ENCODE measurements around the gene ABCD2.
"Not testable (repeated sequence)": the region's sequence is repeated elsewhere in the genome, so short reads cannot be mapped to it uniquely, and the experiment has no call there.

ABCD2 gene

GRCh38 chr12:39626033-39626814, 6.6 kb upstream of the ABCD2 start:
- no peaks in the 10 kb centered on the region for H3K4me1 ChIP-seq (ENCODE audit: control insufficient read depth, insufficient read depth, low read length)
- no peaks in the 10 kb centered on the region for H3K27me3 ChIP-seq (ENCODE audit: control insufficient read depth, insufficient read depth, low read length, poor library complexity, severe bottlenecking)
- H3K4me3 ChIP-seq (ENCODE audit: insufficient read depth, low read depth, low read length): no peak overlapping the region
- no peaks in the 10 kb centered on the region for H3K36me3 ChIP-seq (ENCODE audit: control insufficient read depth, insufficient read depth, low read length)
- no peaks in the 10 kb centered on the region for H3K9me3 ChIP-seq (ENCODE audit: control insufficient read depth, low read length)
- WGBS, 2 experiments: 93 to 96% methylated on average over 19 to 20 of the region's 20 CpGs
- no peak overlapping the region for H3K27ac ChIP-seq (ENCODE audit: insufficient read depth, low read depth, low read length, poor library complexity, severe bottlenecking)

GRCh38 chr12:39623919-39624318, 4.3 kb upstream of the ABCD2 start:
- H3K4me1 ChIP-seq (ENCODE audit: control insufficient read depth, insufficient read depth, low read length): no peaks in the 10 kb centered on the region
- WGBS, 2 experiments: 88 to 100% methylated on average over 1 of the region's 1 CpG
- H3K36me3 ChIP-seq (ENCODE audit: control insufficient read depth, insufficient read depth, low read length): no peaks in the 10 kb centered on the region
- no peak overlapping the region for H3K4me3 ChIP-seq (ENCODE audit: insufficient read depth, low read depth, low read length)
- no peaks in the 10 kb centered on the region for H3K9me3 ChIP-seq (ENCODE audit: control insufficient read depth, low read length)
- no peak overlapping the region for H3K27ac ChIP-seq (ENCODE audit: insufficient read depth, low read depth, low read length, poor library complexity, severe bottlenecking)
- peaks cover 2% of the 10 kb centered on the region for H3K27me3 ChIP-seq (ENCODE audit: control insufficient read depth, insufficient read depth, low read length, poor library complexity, severe bottlenecking)

- 92 to 96% methylated on average over 9 of the region's 10 CpGs for WGBS, 2 experiments
- H3K27ac ChIP-seq (ENCODE audit: insufficient read depth, low read depth, low read length, poor library complexity, severe bottlenecking): not testable (repeated sequence)
Observed at GRCh38 chr12:39623160-39623559, 3.6 kb upstream of the ABCD2 start.

GRCh38 chr12:39622306-39622705, 2.7 kb upstream of the ABCD2 start:
- H3K27ac ChIP-seq (ENCODE audit: insufficient read depth, low read depth, low read length, poor library complexity, severe bottlenecking): no peak overlapping the region
- 94 to 95% methylated on average over 1 of the region's 1 CpG for WGBS, 2 experiments
- H3K9me3 ChIP-seq (ENCODE audit: control insufficient read depth, low read length): no peaks in the 10 kb centered on the region
- no peak overlapping the region for H3K4me3 ChIP-seq (ENCODE audit: insufficient read depth, low read depth, low read length)
- H3K4me1 ChIP-seq (ENCODE audit: control insufficient read depth, insufficient read depth, low read length): no peaks in the 10 kb centered on the region
- peaks cover 8% of the 10 kb centered on the region for H3K27me3 ChIP-seq (ENCODE audit: control insufficient read depth, insufficient read depth, low read length, poor library complexity, severe bottlenecking)
- H3K36me3 ChIP-seq (ENCODE audit: control insufficient read depth, insufficient read depth, low read length): no peaks in the 10 kb centered on the region

More at GRCh38 chr12:39623160-39623559, 3.6 kb upstream of the ABCD2 start:
- not testable (repeated sequence) for H3K27me3 ChIP-seq (ENCODE audit: control insufficient read depth, insufficient read depth, low read length, poor library complexity, severe bottlenecking); H3K9me3 ChIP-seq (ENCODE audit: control insufficient read depth, low read length); H3K4me1 ChIP-seq (ENCODE audit: control insufficient read depth, insufficient read depth, low read length); H3K36me3 ChIP-seq (ENCODE audit: control insufficient read depth, insufficient read depth, low read length); H3K4me3 ChIP-seq (ENCODE audit: insufficient read depth, low read depth, low read length)

GRCh38 chr12:39621670-39622069, 2.1 kb upstream of the ABCD2 start:
- Histone ChIP-seq H3K9me3 (ENCODE audit: control insufficient read depth, low read length) (no peaks in the 10 kb centered on the region), H3K36me3 (ENCODE audit: control insufficient read depth, insufficient read depth, low read length) (no peaks in the 10 kb centered on the region), H3K27me3 (ENCODE audit: control insufficient read depth, insufficient read depth, low read length, poor library complexity, severe bottlenecking) (peaks cover 8% of the 10 kb centered on the region), H3K4me1 (ENCODE audit: control insufficient read depth, insufficient read depth, low read length) (no peaks in the 10 kb centered on the region), H3K4me3 (ENCODE audit: insufficient read depth, low read depth, low read length) (no peak overlapping the region), H3K27ac (ENCODE audit: insufficient read depth, low read depth, low read length, poor library complexity, severe bottlenecking) (no peak overlapping the region)

GRCh38 chr12:39620659-39621658, 1.4 kb upstream of the ABCD2 start:
- WGBS, 2 experiments: 92 to 96% methylated on average over 9 to 11 of the region's 11 CpGs
- H3K27ac ChIP-seq (ENCODE audit: insufficient read depth, low read depth, low read length, poor library complexity, severe bottlenecking): no peak overlapping the region
- no peaks in the 10 kb centered on the region for H3K36me3 ChIP-seq (ENCODE audit: control insufficient read depth, insufficient read depth, low read length)
- H3K4me1 ChIP-seq (ENCODE audit: control insufficient read depth, insufficient read depth, low read length): no peaks in the 10 kb centered on the region
- peaks cover 8% of the 10 kb centered on the region for H3K27me3 ChIP-seq (ENCODE audit: control insufficient read depth, insufficient read depth, low read length, poor library complexity, severe bottlenecking)
- H3K9me3 ChIP-seq (ENCODE audit: control insufficient read depth, low read length): no peaks in the 10 kb centered on the region
- peak overlapping the region; percentile 44 for H3K4me3 ChIP-seq (ENCODE audit: insufficient read depth, low read depth, low read length)

- Histone ChIP-seq H3K9me3 (ENCODE audit: control insufficient read depth, low read length) (no peaks in the 10 kb centered on the region), H3K4me1 (ENCODE audit: control insufficient read depth, insufficient read depth, low read length) (no peaks in the 10 kb centered on the region), H3K36me3 (ENCODE audit: control insufficient read depth, insufficient read depth, low read length) (no peaks in the 10 kb centered on the region), H3K27me3 (ENCODE audit: control insufficient read depth, insufficient read depth, low read length, poor library complexity, severe bottlenecking) (peaks cover 8% of the 10 kb centered on the region), H3K27ac (ENCODE audit: insufficient read depth, low read depth, low read length, poor library complexity, severe bottlenecking) (no peak overlapping the region), H3K4me3 (ENCODE audit: insufficient read depth, low read depth, low read length) (peak overlapping the region; percentile 44)
- 51 to 53% methylated on average over 10 of the region's 10 CpGs for WGBS, 2 experiments
Observed at GRCh38 chr12:39619316-39619659, 315 bp downstream of the ABCD2 start.

GRCh38 chr12:39618701-39619100, 902 bp downstream of the ABCD2 start:
- Histone ChIP-seq H3K27ac (ENCODE audit: insufficient read depth, low read depth, low read length, poor library complexity, severe bottlenecking) (no peak overlapping the region), H3K27me3 (ENCODE audit: control insufficient read depth, insufficient read depth, low read length, poor library complexity, severe bottlenecking) (peaks cover 8% of the 10 kb centered on the region), H3K36me3 (ENCODE audit: control insufficient read depth, insufficient read depth, low read length) (no peaks in the 10 kb centered on the region), H3K9me3 (ENCODE audit: control insufficient read depth, low read length) (no peaks in the 10 kb centered on the region), H3K4me3 (ENCODE audit: insufficient read depth, low read depth, low read length) (no peak overlapping the region), H3K4me1 (ENCODE audit: control insufficient read depth, insufficient read depth, low read length) (no peaks in the 10 kb centered on the region)
- WGBS, 2 experiments: 98 to 99% methylated on average over 5 of the region's 5 CpGs

- no peaks in the 10 kb centered on the region for H3K9me3 ChIP-seq (ENCODE audit: control insufficient read depth, low read length)
- H3K27ac ChIP-seq (ENCODE audit: insufficient read depth, low read depth, low read length, poor library complexity, severe bottlenecking): no peak overlapping the region
- 100% methylated on average over 1 of the region's 1 CpG; no CpG with 5 or more reads in 1 of the 2 experiments for WGBS, 2 experiments
- no peak overlapping the region for H3K4me3 ChIP-seq (ENCODE audit: insufficient read depth, low read depth, low read length)
- H3K27me3 ChIP-seq (ENCODE audit: control insufficient read depth, insufficient read depth, low read length, poor library complexity, severe bottlenecking): peaks cover 8% of the 10 kb centered on the region
- no peaks in the 10 kb centered on the region for H3K36me3 ChIP-seq (ENCODE audit: control insufficient read depth, insufficient read depth, low read length)
- no peaks in the 10 kb centered on the region for H3K4me1 ChIP-seq (ENCODE audit: control insufficient read depth, insufficient read depth, low read length)
Observed at GRCh38 chr12:39617887-39618286, 1.7 kb downstream of the ABCD2 start.

- H3K4me3 ChIP-seq (ENCODE audit: insufficient read depth, low read depth, low read length): no peak overlapping the region
Observed at GRCh38 chr12:39616666-39617065, 2.9 kb downstream of the ABCD2 start.

More at GRCh38 chr12:39616666-39617065, 2.9 kb downstream of the ABCD2 start:
- WGBS, 2 experiments: 87 to 91% methylated on average over 4 of the region's 4 CpGs
- H3K4me1 ChIP-seq (ENCODE audit: control insufficient read depth, insufficient read depth, low read length): no peaks in the 10 kb centered on the region
- no peaks in the 10 kb centered on the region for H3K36me3 ChIP-seq (ENCODE audit: control insufficient read depth, insufficient read depth, low read length)
- H3K9me3 ChIP-seq (ENCODE audit: control insufficient read depth, low read length): no peaks in the 10 kb centered on the region
- no peak overlapping the region for H3K27ac ChIP-seq (ENCODE audit: insufficient read depth, low read depth, low read length, poor library complexity, severe bottlenecking)
- peaks cover 8% of the 10 kb centered on the region for H3K27me3 ChIP-seq (ENCODE audit: control insufficient read depth, insufficient read depth, low read length, poor library complexity, severe bottlenecking)

Measured in ectodermal cell (in vitro differentiated cells).